DOHH2 (cell line): ENCODE data around the gene BIN1.

Source experiments
- H3F3A ChIP-seq: fragments of 200-600 bp; sonication (generic), shearing (Covaris generic); 2 replicates; pipeline ENCODE4 v1.6.0; 2016; ENCODE audit warnings: antibody characterized with exemption, mild to moderate bottlenecking; ENCODE audit not compliant: control insufficient read depth, insufficient read depth
- H3K27ac ChIP-seq: fragments of 200-600 bp; sonication (generic); 2 replicates; pipeline ENCODE4 v1.5.1; 2014; ENCODE audit warnings: low read depth, mild to moderate bottlenecking, low read length, moderate library complexity
- H3K27me3 ChIP-seq: fragments of 200-600 bp; sonication (generic); 2 replicates; pipeline ENCODE4 v1.6.1; 2014; ENCODE audit warnings: mild to moderate bottlenecking, low read length, mixed read lengths; ENCODE audit not compliant: control insufficient read depth
- H3K36me3 ChIP-seq: fragments of 200-600 bp; sonication (generic); 2 replicates; pipeline ENCODE4 v1.6.1; 2014; ENCODE audit warnings: mild to moderate bottlenecking, low read length, moderate library complexity, mixed read lengths; ENCODE audit not compliant: control insufficient read depth
- H3K4me1 ChIP-seq: fragments of 200-600 bp; sonication (generic); 2 replicates; pipeline ENCODE4 v1.6.1; 2014; ENCODE audit warnings: mild to moderate bottlenecking, low read length, mixed read lengths; ENCODE audit not compliant: control insufficient read depth
- H3K4me2 ChIP-seq: fragments of 200-600 bp; sonication (generic); 2 replicates; pipeline ENCODE4 v1.6.0; 2014; ENCODE audit warnings: mild to moderate bottlenecking, low read length, moderate library complexity
- H3K4me3 ChIP-seq: fragments of 200-600 bp; sonication (generic); 2 replicates; pipeline ENCODE4 v1.5.1; 2014; ENCODE audit warnings: mild to moderate bottlenecking, low read length, mixed read lengths
- H3K79me2 ChIP-seq: fragments of 200-600 bp; sonication (generic); 2 replicates; pipeline ENCODE4 v1.6.1; 2014; ENCODE audit warnings: mild to moderate bottlenecking, low read length, mixed read lengths; ENCODE audit not compliant: control insufficient read depth
- H3K9me2 ChIP-seq: fragments of 200-600 bp; sonication (generic); replicated peaks from 2 replicates; pipeline ENCODE4 v1.6.1; 2014; ENCODE audit warnings: mild to moderate bottlenecking, low read length, mixed read lengths; ENCODE audit not compliant: control insufficient read depth
- H3K9me3 ChIP-seq: fragments of 200-600 bp; sonication (generic); 2 replicates; pipeline ENCODE4 v1.6.1; 2014; ENCODE audit warnings: antibody characterized with exemption, low read length, mixed read lengths; ENCODE audit not compliant: control insufficient read depth, insufficient read depth
- H4K20me1 ChIP-seq: fragments of 200-600 bp; sonication (generic); 2 replicates; pipeline ENCODE4 v1.6.0; 2014; ENCODE audit warnings: low read depth, mild to moderate bottlenecking, antibody characterized with exemption, low read length, moderate library complexity; ENCODE audit not compliant: control insufficient read depth, insufficient read depth
- EZH2phosphoT487 ChIP-seq: fragments of 200-600 bp; sonication (generic); IDR thresholded peaks from 2 replicates; pipeline ENCODE4 v1.6.1; 2017; ENCODE audit warnings: borderline replicate concordance, mild to moderate bottlenecking, antibody characterized with exemption, low read length, moderate library complexity, mixed read lengths
- TF ChIP-seq, protein P1 (sequence below): fragments of 200-600 bp; sonication (generic); IDR thresholded peaks from one replicate; pipeline ENCODE4 v1.5.1; 2014; ENCODE audit warnings: antibody characterized with exemption, mild to moderate bottlenecking, low read depth, low read length; ENCODE audit not compliant: poor library complexity, severe bottlenecking

BIN1 gene

DNA sequence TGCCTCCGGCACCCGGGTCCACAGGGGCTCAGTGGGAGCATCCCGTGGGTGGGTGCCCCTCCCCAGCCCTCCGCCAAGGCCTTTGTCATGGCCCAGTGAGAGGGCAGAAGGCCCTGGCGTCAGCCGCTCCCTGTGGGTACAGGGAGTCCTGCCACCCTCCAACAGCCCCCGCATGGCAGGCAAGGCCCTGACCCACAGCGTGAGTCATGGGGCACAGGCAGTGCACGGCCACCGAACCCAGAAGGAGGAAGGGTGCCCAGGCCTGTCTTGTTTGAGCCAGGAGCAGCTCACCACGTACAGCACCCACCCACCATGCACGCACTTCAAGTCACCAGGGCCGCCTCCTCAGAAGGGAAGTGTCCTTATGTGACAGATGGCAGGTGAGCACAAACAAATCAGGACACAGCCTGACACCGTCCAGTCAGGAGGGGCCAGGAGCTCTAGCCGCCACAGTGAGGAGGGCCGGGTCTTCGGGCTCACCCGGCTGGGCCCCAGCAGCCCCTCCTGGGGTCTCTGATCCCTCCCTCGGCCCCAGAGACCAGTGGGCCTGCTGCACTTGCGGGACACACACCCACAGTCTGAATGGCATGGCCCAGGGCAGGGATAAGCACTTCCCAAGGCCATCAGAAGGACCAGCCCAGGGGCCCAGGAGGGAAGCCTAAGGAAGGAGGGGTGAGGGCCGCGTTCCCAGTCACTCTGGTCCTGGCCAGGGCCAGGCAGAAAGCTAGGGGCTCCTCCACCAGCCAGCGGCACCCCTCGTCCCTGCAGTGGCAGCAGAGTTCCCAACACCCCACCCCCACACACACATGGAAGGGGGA is 25.8 kb downstream of the BIN1 start:
- peaks cover 5% of the 10 kb centered on the region for H3K4me1 ChIP-seq
- H4K20me1 ChIP-seq = no peaks in the 10 kb centered on the region
- no peaks in the 10 kb centered on the region for H3K27me3 ChIP-seq
- H3K9me2 ChIP-seq = no peaks in the 10 kb centered on the region
- no peaks in the 10 kb centered on the region for H3K79me2 ChIP-seq
- H3K9me3 ChIP-seq = no peaks in the 10 kb centered on the region
- no peaks in the 10 kb centered on the region for H3K36me3 ChIP-seq
- no peak overlapping the region for H3K27ac ChIP-seq
- H3F3A ChIP-seq = no peaks in the 10 kb centered on the region
- peak overlapping the region; percentile 9; the same call in 1 of the 2 replicates for H3K4me2 ChIP-seq
- H3K4me3 ChIP-seq = peak overlapping the region; percentile 22
- TF ChIP-seq, protein P1, sequence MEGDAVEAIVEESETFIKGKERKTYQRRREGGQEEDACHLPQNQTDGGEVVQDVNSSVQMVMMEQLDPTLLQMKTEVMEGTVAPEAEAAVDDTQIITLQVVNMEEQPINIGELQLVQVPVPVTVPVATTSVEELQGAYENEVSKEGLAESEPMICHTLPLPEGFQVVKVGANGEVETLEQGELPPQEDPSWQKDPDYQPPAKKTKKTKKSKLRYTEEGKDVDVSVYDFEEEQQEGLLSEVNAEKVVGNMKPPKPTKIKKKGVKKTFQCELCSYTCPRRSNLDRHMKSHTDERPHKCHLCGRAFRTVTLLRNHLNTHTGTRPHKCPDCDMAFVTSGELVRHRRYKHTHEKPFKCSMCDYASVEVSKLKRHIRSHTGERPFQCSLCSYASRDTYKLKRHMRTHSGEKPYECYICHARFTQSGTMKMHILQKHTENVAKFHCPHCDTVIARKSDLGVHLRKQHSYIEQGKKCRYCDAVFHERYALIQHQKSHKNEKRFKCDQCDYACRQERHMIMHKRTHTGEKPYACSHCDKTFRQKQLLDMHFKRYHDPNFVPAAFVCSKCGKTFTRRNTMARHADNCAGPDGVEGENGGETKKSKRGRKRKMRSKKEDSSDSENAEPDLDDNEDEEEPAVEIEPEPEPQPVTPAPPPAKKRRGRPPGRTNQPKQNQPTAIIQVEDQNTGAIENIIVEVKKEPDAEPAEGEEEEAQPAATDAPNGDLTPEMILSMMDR = no peak
- no peak for TF ChIP-seq EZH2phosphoT487

DNA sequence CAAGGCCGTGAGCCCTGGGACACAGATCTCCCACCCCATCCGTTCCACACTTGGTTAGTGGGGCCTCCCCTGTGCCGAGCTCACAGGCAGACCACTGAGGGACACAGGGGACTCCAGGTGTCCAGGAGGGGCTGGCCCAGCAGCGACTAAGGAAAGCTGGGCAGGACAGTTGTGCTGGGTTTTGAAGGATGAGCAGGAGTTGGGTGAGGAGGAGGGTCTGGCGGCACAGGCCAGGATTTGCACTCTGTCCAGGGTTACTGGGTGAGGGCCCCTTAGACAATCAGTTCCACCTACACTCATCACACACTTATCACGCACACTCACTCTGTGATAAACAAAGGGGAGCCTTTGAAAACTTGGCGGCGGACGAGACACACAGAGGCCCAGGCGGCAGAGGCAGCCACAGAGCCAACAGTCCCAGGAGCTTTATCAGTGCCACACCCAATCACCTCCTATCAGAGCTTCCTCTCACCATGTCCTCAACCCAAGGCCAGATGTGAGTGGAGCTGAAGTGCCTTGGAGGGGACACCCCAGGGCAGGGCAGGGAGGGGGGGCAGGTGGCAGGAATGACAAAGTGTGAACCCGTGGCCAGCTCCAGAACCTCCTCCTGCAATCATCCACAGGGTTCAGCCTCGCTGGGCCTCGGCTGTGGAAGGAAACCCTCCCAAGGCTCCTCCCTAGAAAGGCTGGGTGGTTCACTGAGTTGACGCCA is 26.6 kb downstream of the BIN1 start:
- Histone ChIP-seq H3K27me3 (no peaks in the 10 kb centered on the region), H3K9me3 (no peaks in the 10 kb centered on the region), H3K79me2 (no peaks in the 10 kb centered on the region), H3K9me2 (no peaks in the 10 kb centered on the region), H3K4me3 (no peak overlapping the region), H3K27ac (no peak overlapping the region), H4K20me1 (no peaks in the 10 kb centered on the region), H3F3A (no peaks in the 10 kb centered on the region), H3K4me1 (peaks cover 5% of the 10 kb centered on the region), H3K4me2 (no peak overlapping the region), H3K36me3 (no peaks in the 10 kb centered on the region)
- no peak for TF ChIP-seq EZH2phosphoT487

DNA sequence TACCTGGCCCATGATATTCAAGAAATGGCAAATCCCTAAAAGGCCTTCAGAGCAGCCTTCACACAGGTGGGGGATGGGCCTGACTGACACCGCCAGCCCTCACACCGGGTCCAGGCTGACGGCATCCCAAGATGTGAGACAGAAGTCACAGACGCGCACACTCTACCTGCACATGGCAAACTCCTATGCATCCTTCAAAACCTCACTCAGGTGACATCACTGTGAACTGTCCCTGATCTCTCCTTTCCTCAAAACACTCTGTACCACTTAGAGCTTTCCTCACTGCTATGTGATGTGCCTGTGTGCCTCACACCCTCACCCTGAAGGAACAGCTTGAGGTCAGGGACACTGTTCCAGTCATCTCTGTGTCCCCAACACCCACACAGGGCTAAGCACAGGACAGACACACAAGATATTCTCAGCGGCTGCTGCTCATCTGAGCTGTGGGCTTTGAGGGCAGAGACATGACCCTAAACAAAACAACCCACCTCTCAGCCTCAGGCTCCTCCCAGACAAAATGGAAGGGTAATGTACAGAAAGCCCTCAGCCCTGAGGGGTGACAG is 27.5 kb downstream of the BIN1 start:
- peaks cover 5% of the 10 kb centered on the region for H3K4me1 ChIP-seq
- H3K4me3 ChIP-seq = no peak overlapping the region
- H3K9me2 ChIP-seq = no peaks in the 10 kb centered on the region
- no peak overlapping the region for H3K4me2 ChIP-seq
- TF ChIP-seq, protein P1 = no peak
- no peak for TF ChIP-seq EZH2phosphoT487
- H3K27me3 ChIP-seq = no peaks in the 10 kb centered on the region
- H3F3A ChIP-seq = no peaks in the 10 kb centered on the region
- no peaks in the 10 kb centered on the region for H3K9me3 ChIP-seq
- H3K36me3 ChIP-seq = no peaks in the 10 kb centered on the region
- no peak overlapping the region for H3K27ac ChIP-seq
- H4K20me1 ChIP-seq = no peaks in the 10 kb centered on the region
- H3K79me2 ChIP-seq = no peaks in the 10 kb centered on the region
